ENCODE data around the gene ROMO1. TPM values are rescaled to one million over a fixed set of nuclear protein-coding genes. Genes with fewer than 3 reads are reported as not detected.

Gene ROMO1
- total RNA-seq, 1 experiment from 2014 or later = 357 TPM

DNA sequence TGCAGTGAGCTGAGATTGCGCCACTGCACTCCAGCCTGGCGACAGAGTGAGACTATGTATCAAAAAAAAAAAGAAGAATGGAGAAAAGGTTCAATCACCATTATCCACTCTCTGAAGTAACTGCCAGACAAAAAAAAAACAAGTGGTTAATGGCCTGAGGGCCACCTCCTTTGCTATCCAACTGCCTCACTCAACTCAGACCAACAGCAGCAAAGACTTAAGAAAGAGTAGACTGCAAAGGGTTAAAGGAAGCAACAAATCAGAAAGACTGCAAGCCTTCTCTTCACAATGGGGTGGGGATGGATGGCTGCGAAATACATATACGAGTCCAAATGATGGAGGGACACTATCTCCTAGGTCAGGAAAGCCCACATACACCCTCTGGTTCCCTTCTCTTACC, 3.2 kb upstream of the ROMO1 start:
- ChIA-PET CTCF (interaction anchor here (0.9 to 1.0 kb wide), 2 partner anchors 77 to 95 kb away, joined by 3 to 4 read pairs; no protein-coding TSS in a partner anchor), POLR2A (no interaction called here)
- TF ChIP-seq, protein P1, sequence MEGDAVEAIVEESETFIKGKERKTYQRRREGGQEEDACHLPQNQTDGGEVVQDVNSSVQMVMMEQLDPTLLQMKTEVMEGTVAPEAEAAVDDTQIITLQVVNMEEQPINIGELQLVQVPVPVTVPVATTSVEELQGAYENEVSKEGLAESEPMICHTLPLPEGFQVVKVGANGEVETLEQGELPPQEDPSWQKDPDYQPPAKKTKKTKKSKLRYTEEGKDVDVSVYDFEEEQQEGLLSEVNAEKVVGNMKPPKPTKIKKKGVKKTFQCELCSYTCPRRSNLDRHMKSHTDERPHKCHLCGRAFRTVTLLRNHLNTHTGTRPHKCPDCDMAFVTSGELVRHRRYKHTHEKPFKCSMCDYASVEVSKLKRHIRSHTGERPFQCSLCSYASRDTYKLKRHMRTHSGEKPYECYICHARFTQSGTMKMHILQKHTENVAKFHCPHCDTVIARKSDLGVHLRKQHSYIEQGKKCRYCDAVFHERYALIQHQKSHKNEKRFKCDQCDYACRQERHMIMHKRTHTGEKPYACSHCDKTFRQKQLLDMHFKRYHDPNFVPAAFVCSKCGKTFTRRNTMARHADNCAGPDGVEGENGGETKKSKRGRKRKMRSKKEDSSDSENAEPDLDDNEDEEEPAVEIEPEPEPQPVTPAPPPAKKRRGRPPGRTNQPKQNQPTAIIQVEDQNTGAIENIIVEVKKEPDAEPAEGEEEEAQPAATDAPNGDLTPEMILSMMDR (IDR thresholded peaks at IDR 0.05; ENCODE audit: insufficient read depth in 1 of 2, low read depth in 1 of 2, low read length in 1 of 2, severe bottlenecking in 1 of 2, unreplicated experiment in 1 of 2) = no peak
- DNase-seq = no peak
- Mint-ChIP-seq H3K9me3 (ENCODE audit: unreplicated experiment) (no peaks in the 10 kb centered on the region), H3K27ac (ENCODE audit: unreplicated experiment) (no peak overlapping the region), H3K4me1 (ENCODE audit: low read depth, unreplicated experiment) (peaks cover 24% of the 10 kb centered on the region), H3K27me3 (ENCODE audit: insufficient read depth, unreplicated experiment) (no peaks in the 10 kb centered on the region), H3K36me3 (ENCODE audit: insufficient read depth, unreplicated experiment) (peaks cover 60% of the 10 kb centered on the region), H3K4me3 (ENCODE audit: unreplicated experiment) (no peak overlapping the region)
- peaks cover 22% of the 10 kb centered on the region for H3K4me1 ChIP-seq
- H3K9me3 ChIP-seq = no peaks in the 10 kb centered on the region
- H3K36me3 ChIP-seq (ENCODE audit: control insufficient read depth, insufficient read depth, low read length) = peaks cover 2% of the 10 kb centered on the region; the same call in 1 of the 2 replicates
- intact Hi-C loops (cut with micrococcal nuclease; ENCODE audit: unreplicated experiment) = loop anchor here (5.0 kb wide), 1 partner anchor 234 kb away; no protein-coding TSS in a partner anchor
- no peaks in the 10 kb centered on the region for H3K27me3 ChIP-seq (replicated peaks; ENCODE audit: control insufficient read depth, insufficient read depth, low read length)
- H3K4me3 ChIP-seq (ENCODE audit: low read depth, low read length) = no peak overlapping the region
- no TSS peak for BruUV-seq (replicated peaks)

DNA sequence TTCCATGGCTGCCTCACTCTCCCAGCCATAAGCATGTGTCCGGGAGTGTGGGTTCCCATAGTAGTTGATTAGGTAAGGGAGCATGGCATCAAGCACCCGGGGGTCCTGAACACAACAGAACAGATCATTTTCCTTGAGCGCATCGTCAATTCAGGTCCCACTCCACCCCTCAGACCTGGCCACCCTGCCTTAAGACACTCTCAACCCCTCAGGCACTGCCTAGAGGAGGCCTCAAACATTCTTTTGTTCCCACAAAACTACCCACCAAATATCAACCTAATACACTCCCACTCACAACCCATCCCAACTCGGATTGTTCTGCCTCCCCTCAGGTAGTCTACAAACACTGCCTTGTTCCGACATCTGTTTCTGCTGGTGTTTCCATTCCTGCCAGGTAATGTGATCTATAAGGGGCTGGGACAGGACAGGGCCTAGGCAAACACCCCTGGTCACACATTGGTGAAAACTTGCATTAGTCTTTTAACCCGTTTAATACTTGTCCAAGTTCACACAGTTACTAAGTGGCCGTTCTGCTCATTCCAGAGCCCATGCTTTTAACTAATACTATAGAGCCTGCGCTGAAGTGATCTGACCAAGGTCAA, 1.4 kb upstream of the ROMO1 start:
- DNase-seq = peak in 1 of 2 experiments; percentile 38
- Mint-ChIP-seq H3K4me3 (ENCODE audit: unreplicated experiment) (peak overlapping the region; percentile 91), H3K27ac (ENCODE audit: unreplicated experiment) (peak overlapping the region; percentile 85), H3K27me3 (ENCODE audit: insufficient read depth, unreplicated experiment) (no peaks in the 10 kb centered on the region), H3K36me3 (ENCODE audit: insufficient read depth, unreplicated experiment) (peaks cover 66% of the 10 kb centered on the region), H3K9me3 (ENCODE audit: unreplicated experiment) (no peaks in the 10 kb centered on the region), H3K4me1 (ENCODE audit: low read depth, unreplicated experiment) (peaks cover 25% of the 10 kb centered on the region)
- ChIA-PET CTCF (interaction anchor here (0.6 to 0.9 kb wide), 2 partner anchors 186 to 317 kb away, joined by 3 read pairs; no protein-coding TSS in a partner anchor), POLR2A (interaction anchor here (0.6 kb wide), 2 partner anchors 32 to 44 kb away, joined by 3 to 4 read pairs; partner anchors contain the start of gene RBM39)
- peak overlapping the region; percentile 93 for H3K4me3 ChIP-seq (ENCODE audit: low read depth, low read length)
- TF ChIP-seq, protein P1 (IDR thresholded peaks at IDR 0.05; ENCODE audit: insufficient read depth in 1 of 2, low read depth in 1 of 2, low read length in 1 of 2, severe bottlenecking in 1 of 2, unreplicated experiment in 1 of 2) = no peak
- peaks cover 22% of the 10 kb centered on the region for H3K4me1 ChIP-seq
- no peaks in the 10 kb centered on the region for H3K9me3 ChIP-seq
- intact Hi-C loops (cut with micrococcal nuclease; ENCODE audit: unreplicated experiment) = loop anchor here (1.0 to 5.0 kb wide), 4 partner anchors 33 to 235 kb away; partner anchors contain the start of genes CPNE1 and RBM12
- H3K36me3 ChIP-seq (ENCODE audit: control insufficient read depth, insufficient read depth, low read length) = peaks cover 2% of the 10 kb centered on the region; the same call in 1 of the 2 replicates
- no peaks in the 10 kb centered on the region for H3K27me3 ChIP-seq (replicated peaks; ENCODE audit: control insufficient read depth, insufficient read depth, low read length)
- no TSS peak for BruUV-seq (replicated peaks)

DNA sequence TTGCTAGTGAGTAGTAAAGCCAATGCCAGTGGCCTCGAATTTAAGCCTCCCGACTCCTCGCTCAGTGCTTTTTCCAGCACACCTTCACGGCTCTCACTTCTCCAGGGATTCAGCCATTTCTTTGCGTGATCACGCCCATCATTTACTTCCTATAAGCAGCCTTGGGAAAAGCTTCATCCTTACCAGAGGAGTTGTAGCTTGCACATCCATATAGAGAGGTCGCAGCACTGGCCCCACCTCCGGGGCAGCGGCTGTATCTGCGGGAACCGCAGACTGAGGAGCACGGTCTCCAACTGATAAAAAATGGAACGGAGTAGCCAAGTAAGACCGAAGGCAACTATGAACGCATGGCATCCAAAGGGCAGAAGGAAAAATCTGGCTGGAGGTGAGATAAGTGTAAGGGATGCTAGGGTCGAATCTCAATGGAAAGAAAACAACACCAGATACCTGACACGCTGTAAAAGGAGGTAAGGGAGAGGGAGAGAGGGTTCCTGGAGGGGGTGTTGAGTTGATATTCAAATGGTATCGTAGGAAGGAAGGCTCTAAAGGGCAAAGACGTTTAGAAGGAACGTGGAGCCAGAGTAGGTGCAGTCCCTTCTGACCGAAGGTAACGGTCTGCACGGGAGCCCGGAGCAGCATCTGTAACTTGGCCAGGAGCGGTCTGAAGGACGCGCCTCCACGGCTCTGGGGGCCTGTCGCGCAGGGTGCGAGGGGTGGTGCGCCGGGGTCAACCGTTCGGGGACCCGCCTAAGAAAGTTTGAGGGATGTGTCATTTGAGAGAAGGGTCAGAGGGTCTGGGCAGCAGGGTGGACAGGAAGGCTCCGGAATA, 693 bp upstream of the ROMO1 start:
- no peaks in the 10 kb centered on the region for H3K9me3 ChIP-seq
- DNase-seq = peak; percentile 50 to 63
- POLR2A ChIA-PET = interaction anchor here (0.6 to 2.6 kb wide), 7 partner anchors 34 to 721 kb away, joined by 3 to 46 read pairs (median 8); partner anchors contain the start of genes CPNE1, RBM12, RBM39 and SPAG4
- Mint-ChIP-seq H3K27me3 (ENCODE audit: insufficient read depth, unreplicated experiment) (no peaks in the 10 kb centered on the region), H3K4me1 (ENCODE audit: low read depth, unreplicated experiment) (peaks cover 26% of the 10 kb centered on the region), H3K4me3 (ENCODE audit: unreplicated experiment) (peak overlapping the region; percentile 91), H3K27ac (ENCODE audit: unreplicated experiment) (peak overlapping the region; percentile 85), H3K9me3 (ENCODE audit: unreplicated experiment) (no peaks in the 10 kb centered on the region), H3K36me3 (ENCODE audit: insufficient read depth, unreplicated experiment) (peaks cover 68% of the 10 kb centered on the region)
- BruUV-seq (replicated peaks) = TSS peak; percentile 9
- H3K36me3 ChIP-seq (ENCODE audit: control insufficient read depth, insufficient read depth, low read length) = peaks cover 3% of the 10 kb centered on the region; the same call in 1 of the 2 replicates
- H3K4me3 ChIP-seq (ENCODE audit: low read depth, low read length) = peak overlapping the region; percentile 93
- CTCF ChIA-PET = interaction anchor here (0.6 to 2.0 kb wide), 6 partner anchors 41 to 249 kb away, joined by 3 to 8 read pairs (median 3); no protein-coding TSS in a partner anchor
- TF ChIP-seq, protein P1 (IDR thresholded peaks at IDR 0.05; ENCODE audit: insufficient read depth in 1 of 2, low read depth in 1 of 2, low read length in 1 of 2, severe bottlenecking in 1 of 2, unreplicated experiment in 1 of 2) = no peak
- intact Hi-C loops (cut with micrococcal nuclease; ENCODE audit: unreplicated experiment) = loop anchor here (1.0 to 5.0 kb wide), 6 partner anchors 34 to 236 kb away; partner anchors contain the start of genes CPNE1 and RBM12
- H3K27me3 ChIP-seq (replicated peaks; ENCODE audit: control insufficient read depth, insufficient read depth, low read length) = no peaks in the 10 kb centered on the region
- peaks cover 22% of the 10 kb centered on the region for H3K4me1 ChIP-seq

Measured in Caco-2 (cell line).